GM18951 (cell line): Measurements from ENCODE around the gene ASB10.

ENCODE experiments used
- POLR2A ChIP-seq: IDR thresholded peaks from 4 replicates; pipeline ENCODE4 v1.6.1; 2011; ENCODE audit warnings: mild to moderate bottlenecking; ENCODE audit not compliant: insufficient read length, insufficient read depth; ENCODE audit errors: extremely low read depth
- in situ Hi-C: fragments of 300-500 bp; cut with MboI; formaldehyde crosslinking; loops from one replicate; pipeline ENCODE4 v1.12.0; 2022; ENCODE audit warnings: low sequenced_read_pairs, mixed read lengths, inconsistent platforms; ENCODE audit not compliant: unreplicated experiment

ASB10 gene

GRCh38 chr7:151201751-151202150 lies 14.7 kb upstream of the ASB10 start:
- no peak for TF ChIP-seq POLR2A
- in situ Hi-C loops, result no loop called here

GRCh38 chr7:151201344-151201743 lies 14.3 kb upstream of the ASB10 start:
- TF ChIP-seq POLR2A, result no peak
- in situ Hi-C loops, result no loop called here

GRCh38 chr7:151198945-151199848 lies 12.1 kb upstream of the ASB10 start:
- in situ Hi-C loops, result no loop called here
- no peak for TF ChIP-seq POLR2A

GRCh38 chr7:151197932-151198331 lies 10.9 kb upstream of the ASB10 start:
- in situ Hi-C loops, result no loop called here

GRCh38 chr7:151195616-151196450 lies 8.8 kb upstream of the ASB10 start:
- in situ Hi-C loops, result no loop called here
- no peak for TF ChIP-seq POLR2A

More at GRCh38 chr7:151197932-151198331, 10.9 kb upstream of the ASB10 start:
- no peak for TF ChIP-seq POLR2A

GRCh38 chr7:151194188-151194587 lies 7.1 kb upstream of the ASB10 start:
- in situ Hi-C loops, result no loop called here

GRCh38 chr7:151193203-151193978 lies 6.3 kb upstream of the ASB10 start:
- in situ Hi-C loops, result no loop called here
- TF ChIP-seq POLR2A, result no peak

More at GRCh38 chr7:151194188-151194587, 7.1 kb upstream of the ASB10 start:
- TF ChIP-seq POLR2A, result no peak

GRCh38 chr7:151192002-151192539 lies 5.0 kb upstream of the ASB10 start:
- in situ Hi-C loops, result no loop called here

GRCh38 chr7:151191544-151191943 lies 4.5 kb upstream of the ASB10 start:
- TF ChIP-seq POLR2A, result no peak
- in situ Hi-C loops, result no loop called here

More at GRCh38 chr7:151192002-151192539, 5.0 kb upstream of the ASB10 start:
- no peak for TF ChIP-seq POLR2A

GRCh38 chr7:151189038-151189437 lies 2.0 kb upstream of the ASB10 start:
- in situ Hi-C loops, result no loop called here
- TF ChIP-seq POLR2A, result no peak

- in situ Hi-C loops, result no loop called here
- no peak for TF ChIP-seq POLR2A
Measured at GRCh38 chr7:151188252-151188542, 1.1 kb upstream of the ASB10 start.

GRCh38 chr7:151187409-151188251 lies 580 bp upstream of the ASB10 start:
- in situ Hi-C loops, result no loop called here
- TF ChIP-seq POLR2A, result no peak
